GM19035 (cell line): ENCODE data around the gene SETBP1.
A peak's percentile ranks its signal among the peaks of the same experiment; 100 is the strongest.

ENCODE experiments used
- ATAC-seq: cut with Tn5 transposase; IDR thresholded peaks from one replicate; pipeline ENCODE4 v1.9.1; 2021; ENCODE audit not compliant: unreplicated experiment

SETBP1 gene

DNA sequence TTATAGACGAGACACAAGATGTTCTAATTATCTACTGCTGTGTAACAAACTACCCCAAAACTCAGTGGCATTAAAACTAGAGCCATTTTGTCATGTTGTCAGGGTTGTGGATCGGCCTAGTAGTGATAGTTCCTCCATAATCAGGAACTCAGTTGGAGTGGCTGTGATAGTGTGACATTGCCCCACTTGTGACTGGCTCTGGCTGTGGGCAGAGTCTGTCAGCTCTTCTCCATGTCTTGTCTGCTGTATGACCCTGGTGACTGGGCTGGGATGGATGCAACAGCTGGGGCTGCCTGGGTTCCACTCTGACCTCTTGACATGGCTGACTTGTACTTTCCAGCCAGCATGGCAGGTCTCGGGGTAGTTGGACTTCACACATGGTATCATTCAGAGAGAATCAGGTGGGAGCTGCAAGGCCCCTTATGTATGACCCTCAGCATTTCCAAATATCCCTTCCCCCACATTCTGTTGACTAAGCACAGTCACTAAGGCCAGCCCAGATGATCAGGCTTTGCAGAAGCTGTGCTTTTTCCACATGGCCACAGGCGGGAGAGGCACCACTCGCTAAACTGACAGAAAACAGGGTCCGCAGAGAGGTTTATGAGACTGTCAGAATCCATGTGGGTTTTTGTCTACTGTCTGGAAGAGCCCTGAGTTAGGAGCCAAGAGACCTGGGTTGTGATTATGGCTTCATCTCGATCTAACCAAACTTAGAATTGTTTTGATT lies 50.3 kb downstream of the SETBP1 start:
- ATAC-seq = no peak

DNA sequence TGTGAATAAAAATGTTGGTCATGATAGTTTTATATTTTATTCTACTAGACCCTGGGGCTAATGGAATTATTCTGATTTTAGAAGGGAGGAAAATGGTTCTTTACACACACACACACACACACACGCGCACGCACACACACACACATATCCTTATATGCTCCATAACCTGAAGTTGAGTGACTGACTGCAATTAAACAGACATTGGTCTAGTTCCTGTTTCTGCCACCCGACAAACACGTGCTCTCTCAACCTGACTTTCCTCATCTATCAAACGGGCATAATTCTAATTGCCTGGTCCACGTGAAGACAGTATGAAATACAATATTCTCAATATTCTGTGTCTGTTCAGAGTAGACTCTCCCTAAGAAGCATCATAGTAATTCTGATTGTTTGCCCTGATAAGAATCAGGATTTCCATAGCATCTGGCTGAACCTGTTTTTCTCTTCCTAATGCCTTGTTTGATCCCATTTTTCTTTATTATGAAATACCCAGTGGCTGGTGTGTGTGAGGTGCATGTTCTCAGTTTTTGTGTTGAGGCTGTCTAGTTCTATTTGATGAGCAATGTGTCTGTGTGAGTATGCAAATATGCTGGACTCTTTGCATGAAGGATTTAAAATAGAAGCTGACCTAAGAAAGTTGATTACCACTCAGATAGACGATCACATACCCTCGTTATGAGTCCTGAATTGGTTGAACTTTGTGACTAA lies 51.0 kb downstream of the SETBP1 start:
- ATAC-seq = peak; percentile 63

DNA sequence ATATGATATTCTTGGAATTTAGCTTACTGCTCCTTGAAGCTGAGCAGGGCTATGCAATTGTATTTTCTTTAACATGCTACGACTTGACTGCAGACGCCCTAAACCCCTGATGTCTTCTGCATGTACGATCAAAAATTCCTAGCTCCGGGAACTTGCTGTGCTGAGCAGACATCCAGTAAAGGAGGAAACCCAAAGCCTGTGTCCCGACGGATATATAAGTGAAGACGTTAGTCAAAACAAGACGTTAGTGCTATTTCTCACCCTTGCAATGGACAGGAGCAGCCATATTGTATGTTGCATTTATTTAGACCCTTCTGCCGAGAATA lies 51.5 kb downstream of the SETBP1 start:
- ATAC-seq = no peak

DNA sequence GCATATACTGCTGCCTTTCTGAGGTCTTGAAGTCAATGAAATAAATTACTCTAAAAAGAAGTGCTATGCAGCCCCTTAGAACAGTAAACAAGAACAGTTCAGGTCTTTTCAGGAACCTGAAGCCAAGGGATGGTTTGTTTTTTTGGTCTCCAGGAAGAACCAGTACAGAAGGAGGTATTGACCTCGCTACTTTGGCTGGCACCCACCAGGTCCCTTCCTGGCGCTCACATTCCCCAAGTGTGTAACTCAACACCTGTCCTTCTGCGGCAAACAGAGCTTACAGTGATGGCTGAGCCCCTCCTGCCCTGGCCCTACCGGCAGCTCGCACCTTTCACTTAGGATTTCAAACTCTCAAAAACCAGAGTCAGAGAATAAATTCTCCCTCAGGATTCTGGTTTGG lies 51.9 kb downstream of the SETBP1 start:
- ATAC-seq = no peak

DNA sequence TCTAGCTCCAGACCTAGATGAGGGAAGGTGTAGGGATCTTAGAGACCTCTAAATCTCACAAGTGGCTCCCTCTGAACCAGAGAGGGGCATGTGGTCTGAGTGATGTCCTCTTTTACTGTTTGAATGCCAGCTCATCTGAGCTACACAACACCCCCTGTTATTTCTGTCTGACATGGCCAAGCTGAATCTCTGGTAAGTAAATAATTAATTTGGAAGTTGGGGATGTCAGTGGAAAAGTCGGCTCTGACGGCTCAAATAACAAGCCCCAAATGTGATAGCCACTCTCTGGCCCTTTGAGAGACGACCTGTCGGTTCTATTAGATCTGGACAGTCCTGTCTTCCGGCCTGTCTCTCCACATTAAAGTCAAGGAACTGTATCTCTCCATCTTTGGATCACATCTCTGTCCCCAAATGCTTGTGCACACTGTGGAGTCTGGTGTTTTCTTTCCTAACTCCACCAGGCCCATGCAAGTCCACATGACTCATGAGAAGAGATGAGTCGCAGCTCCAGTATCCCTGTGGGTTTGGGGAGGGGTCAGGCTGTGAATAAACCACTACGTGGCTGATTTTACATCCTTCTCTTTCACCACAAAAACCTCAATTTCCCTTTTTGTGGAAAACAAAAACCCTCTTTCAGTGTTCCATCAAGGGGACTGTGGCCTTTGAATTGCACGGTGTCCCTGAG lies 52.5 kb downstream of the SETBP1 start:
- no peak for ATAC-seq

DNA sequence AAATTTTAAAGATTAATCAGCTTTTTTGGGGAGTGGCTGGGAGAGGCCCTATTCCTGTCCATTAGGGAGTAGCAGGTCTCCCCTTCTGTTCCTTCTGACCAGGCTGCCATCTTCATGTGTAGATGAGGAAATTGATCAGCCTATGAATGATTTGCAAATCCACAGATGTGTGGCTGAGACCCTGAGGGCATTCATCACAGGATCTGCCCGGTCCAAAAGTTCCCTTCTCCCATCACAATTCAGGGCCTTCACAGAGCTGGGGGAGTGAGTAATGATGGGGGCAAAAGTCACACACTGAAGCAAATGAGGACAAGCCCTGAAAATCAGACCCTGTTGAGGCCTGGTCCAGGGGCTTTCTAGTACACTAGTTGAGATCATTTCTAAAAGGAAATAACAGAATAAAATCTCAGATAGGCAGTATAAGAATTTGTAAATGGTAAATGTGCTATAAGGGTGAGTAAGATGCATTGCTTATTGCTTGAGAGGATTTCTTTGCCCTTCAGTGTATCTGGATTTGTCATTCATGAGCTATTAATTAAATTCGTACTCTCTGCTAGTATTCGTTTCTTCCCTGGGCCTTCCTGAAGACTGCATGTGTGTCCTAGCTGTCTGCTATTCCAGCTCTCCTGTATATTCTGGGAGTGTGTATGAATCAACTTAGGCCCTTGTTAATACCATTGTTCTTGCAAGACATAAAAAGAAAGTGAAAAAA lies 53.2 kb downstream of the SETBP1 start:
- ATAC-seq = no peak

DNA sequence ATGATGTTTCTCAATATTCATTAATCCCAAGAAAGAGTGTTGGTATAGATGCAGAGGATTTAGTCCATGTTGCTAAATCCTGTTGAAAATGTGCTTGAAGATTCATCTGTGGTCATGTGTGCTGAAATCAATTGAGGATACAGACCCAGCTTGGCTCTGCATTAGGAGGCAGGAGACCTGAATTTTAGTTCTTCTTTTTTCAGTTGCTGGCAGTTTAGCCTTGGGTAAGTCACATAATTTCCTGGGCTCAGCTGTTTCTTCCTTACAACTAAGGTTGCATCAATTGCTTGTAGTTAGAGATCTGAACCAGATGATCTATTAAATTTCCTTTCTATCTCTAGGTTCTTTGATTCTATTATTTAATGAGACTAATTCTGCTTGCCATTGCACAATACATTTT lies 54.4 kb downstream of the SETBP1 start:
- ATAC-seq = no peak

DNA sequence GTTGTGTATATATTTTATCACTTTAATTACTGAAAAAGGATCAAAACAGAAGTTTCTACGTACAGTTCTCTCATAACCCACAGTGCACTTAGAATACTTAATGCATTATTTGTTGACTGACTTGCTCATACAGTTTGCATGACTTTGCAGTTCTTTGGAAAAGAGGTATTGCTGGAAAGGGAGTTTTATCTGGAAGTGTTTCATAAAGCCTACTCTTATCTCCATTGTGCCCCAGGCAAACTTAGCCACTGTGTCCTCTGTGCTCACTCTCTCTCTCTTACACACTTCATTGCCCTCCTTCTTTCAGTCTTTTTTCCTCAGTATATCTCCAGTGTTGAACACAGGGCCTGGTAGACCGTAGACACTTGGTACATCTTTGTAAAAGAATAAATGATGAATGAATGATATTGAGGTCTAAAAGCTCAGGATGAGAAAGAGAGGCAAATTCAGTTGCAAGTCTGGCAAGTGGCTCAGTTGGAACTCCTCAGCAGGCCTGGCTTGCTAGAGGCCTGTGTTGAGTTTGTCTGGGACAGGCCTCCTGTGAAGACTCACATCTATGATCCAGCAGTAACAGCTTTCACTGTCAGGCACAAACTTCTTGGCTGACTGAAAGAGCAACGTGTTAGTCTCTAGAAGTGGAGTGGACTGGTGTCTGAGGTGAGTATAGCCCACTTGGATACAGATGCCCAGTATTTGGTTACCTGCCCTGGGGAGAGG lies 56.1 kb downstream of the SETBP1 start:
- ATAC-seq = no peak

DNA sequence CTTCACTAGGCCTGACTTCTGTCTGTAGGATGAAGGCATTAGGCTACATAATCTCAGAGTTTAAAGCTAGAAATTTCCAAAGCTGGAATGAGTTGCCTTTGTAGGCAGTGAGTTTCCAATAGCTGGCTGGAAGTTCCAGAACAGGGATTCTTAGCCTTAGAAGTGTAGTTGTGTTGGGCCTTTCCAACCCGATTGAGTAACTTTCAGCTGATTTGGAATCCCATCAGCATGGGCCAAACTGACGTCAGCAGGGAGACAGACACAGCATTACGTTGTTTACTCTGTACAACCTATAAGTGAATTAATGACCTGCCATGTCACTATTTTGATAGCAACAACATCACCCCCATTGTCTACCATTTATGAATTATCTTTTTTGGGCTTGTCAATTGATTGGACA lies 56.9 kb downstream of the SETBP1 start:
- no peak for ATAC-seq

DNA sequence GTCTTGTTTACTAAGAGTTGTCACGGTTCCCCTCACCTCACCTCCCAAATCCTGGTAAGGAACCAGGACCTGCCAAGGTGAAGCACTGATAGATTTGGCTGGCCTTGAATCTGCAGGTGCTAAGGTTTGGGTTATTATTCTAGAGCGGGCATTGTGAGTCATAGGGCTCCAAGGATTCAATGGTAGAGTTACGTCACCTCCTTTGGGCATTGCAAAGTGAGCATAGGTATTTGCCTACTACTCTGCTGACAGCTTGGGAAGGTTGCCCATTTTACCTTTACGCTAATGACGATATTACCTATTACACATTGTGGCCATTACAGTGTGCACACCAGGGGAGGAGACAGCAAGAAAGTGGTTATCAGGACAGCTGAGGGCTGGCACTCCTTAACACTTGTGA lies 59.3 kb downstream of the SETBP1 start:
- ATAC-seq = no peak

DNA sequence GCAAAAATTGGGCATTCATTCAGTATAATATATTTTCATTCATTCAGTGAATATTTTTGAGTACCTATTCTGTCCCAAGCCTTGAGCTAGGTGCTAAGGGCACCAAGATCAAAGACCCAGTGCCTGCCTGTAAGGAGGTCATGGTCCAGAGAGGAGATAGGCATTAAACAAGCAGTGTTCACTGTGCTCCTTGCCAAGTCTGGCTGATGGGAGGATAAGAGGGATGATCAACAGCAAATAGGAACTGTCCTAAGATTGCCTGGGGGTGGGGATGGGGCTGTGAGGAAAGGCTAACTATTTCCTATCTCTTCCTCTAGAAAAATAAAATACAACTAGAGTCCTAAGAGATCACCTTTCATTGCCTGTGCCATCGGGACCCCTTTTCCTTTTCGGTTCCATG lies 60.4 kb downstream of the SETBP1 start:
- no peak for ATAC-seq

DNA sequence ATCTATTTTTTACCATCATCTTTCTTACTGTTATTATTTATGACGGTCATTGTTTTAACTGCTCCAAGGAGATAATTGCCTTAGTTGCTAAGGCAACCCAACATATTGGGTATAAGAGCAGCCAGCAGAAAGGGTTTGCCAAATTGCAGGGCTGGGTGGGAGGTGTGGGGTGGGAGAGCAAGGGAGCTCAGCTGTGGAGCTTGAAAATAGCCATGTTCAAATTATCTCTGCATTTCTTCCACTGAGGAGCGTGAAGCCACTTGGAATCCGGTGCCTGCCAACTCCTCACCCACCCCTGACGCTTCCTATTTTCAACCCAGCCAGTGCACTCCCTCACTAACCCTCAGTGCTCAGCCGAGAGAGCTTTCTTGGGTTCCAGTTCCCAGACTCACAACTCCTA lies 60.8 kb downstream of the SETBP1 start:
- no peak for ATAC-seq

DNA sequence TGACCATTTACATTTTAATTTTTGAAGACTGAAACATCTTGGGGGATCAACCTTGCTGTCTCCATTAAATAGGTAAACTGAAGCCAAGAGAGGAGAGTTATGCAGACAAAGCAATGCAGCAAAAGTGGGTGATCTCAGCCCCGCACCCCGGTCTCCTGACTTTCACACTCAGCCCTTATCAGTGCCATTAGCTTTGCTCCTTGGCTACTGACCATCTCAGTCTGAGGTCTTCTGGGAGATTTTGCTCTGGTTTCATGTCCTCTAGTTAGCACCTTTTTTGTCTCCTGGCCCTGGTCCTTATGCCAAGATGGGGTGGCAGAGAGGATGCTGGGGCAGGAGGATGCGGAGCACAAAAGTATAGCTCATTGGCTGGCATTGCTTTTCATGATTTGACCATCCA lies 61.4 kb downstream of the SETBP1 start:
- ATAC-seq = no peak

DNA sequence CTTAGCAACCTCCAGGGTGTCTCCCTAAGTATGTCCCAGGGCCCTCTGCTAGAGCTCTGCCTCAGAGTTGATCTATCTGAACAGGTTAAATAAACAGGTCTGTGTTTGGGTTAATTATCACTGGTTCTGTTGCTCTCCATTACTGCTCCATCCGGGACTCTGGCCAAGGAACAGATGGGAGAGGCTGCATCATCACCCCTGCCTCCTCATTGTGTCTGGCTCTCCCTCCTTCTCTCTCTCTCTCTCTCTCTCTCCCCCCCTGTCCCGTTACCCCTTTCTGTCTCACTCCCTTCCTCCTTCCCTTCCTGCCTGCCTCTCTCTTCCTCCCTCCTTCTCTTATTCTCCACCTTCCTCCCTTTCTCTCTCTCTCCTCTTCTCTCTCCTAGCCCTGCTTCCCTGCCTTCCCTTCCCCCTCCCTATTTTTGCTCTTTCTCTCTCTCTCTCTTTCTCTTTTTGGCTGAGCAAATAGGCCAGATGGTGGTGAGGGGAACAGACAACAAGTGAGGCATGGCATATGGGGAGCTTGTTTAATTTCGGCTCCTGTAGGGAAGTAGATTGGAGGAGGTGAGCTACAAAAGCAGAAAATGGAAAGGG lies 62.1 kb downstream of the SETBP1 start:
- ATAC-seq = no peak

DNA sequence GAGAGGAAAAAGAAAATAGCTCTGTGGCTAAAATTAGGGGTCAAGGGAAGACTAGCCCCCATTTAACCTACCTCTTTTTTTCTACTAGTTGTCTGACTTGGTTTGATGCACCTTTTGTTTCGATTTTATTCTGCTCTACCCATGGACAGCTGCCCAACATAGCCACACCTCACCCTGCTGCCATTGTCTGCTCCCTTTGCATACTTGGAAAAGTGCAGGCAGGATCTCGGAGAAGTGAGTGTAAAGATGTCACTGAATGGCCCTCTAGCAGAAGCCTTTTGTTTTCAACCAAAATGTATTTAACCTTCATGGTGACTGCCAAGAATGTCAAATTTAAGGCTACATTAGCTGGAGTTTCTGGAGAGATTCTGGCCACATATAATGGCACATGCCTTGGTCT lies 62.9 kb downstream of the SETBP1 start:
- ATAC-seq = no peak

DNA sequence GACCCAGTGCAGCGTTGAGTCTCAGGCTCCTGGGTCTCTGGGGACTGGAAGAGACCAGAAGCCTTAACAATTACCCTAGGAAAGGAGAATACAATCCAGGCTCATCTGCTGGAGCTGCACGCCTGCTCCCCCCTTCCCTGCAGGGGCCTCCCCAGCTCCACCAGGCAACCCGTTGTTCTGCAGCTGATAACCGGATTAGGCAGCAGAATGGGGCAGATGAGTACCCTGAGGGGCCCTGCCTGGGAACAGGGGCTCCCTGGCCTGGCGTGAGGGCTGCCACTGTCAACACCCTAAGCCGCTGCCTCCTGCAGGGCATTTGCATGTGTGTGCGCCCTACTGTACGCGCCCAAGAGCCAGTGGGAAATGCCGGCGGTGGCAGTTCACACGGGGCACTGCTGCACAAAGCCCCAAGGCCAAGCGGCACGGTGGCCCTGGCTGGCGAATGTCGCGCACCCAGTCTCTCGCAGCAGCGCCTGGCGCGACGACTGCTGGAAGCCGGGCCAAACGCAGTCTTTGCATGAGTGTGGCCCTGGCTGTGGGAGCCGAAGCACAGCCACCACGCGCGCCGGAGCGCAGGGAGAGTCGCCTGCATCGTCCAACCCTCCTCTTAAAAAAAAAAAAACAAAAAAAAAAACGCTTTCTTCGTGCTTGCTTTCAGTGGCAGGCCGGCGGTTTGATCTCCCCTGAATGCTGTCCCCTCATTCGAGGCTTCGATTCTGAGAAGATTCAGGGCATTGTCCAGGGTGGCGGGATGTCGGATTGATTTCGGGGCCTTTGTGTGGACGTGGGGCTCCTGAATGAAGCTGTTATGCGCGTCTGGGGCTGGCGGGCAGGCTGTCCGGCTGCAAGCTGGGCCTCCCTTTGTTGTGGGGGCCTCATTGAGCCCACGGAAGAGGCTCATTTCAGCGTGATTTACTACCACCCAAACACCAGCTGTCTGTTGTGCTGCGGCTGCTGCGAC lies 63.8 kb downstream of the SETBP1 start:
- ATAC-seq = no peak

DNA sequence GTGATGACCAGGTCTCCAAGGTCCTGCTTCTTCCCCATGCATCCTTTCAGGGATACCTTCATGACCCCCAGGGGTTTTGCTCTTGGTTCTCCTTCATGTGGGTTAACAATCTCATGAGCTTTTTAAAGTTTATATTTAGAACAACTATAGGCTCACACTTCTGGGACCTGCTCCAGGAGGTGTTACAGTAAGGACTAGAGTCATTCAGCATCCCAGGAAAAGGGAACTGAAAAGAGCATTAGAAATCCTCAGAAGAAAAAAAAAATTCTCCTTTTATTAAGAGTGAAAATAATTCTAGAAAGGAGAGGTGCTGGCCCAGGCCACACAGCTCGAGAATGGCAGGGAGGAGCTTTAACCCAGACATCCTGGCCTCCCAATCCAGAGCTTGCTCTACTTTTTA lies 66.5 kb downstream of the SETBP1 start:
- no peak for ATAC-seq

DNA sequence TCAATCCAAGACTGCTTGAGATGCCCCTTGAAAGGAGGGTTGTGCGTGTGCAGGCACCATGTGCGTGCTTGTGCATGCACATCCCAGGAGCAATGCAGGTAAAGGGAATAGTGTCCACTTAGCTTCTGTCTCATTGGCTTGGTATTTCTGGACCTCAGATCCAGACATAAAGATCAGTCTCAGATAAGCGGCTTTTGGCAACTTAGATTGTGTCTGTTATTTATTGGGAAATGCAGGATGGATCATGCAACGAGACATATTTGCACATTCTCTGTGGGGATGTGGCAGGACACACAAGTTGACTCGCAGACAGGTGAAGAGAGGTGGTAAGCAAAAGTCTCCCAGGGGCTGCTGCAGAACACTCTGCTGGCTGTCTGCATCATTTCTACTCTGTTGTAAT lies 67.9 kb downstream of the SETBP1 start:
- ATAC-seq = no peak

DNA sequence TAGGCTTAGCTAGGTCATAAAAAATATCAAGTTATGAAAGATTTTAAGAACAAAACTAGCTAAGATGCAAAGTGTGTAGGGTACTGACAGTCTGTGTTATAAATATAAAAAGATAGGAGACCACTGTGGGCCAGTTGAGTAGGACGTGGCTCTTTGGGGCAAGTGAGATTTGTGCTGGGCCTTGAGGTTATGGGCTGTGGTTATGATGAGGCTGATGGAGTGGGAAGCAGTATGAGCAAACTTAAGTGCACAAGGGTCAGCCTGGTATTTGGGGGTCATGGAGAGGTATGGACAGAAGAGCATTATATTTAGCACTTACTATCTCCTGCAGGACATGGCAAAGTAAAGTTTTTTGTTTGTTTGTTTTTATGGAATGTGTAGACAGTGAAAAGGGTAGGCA lies 70.1 kb downstream of the SETBP1 start:
- ATAC-seq = no peak

DNA sequence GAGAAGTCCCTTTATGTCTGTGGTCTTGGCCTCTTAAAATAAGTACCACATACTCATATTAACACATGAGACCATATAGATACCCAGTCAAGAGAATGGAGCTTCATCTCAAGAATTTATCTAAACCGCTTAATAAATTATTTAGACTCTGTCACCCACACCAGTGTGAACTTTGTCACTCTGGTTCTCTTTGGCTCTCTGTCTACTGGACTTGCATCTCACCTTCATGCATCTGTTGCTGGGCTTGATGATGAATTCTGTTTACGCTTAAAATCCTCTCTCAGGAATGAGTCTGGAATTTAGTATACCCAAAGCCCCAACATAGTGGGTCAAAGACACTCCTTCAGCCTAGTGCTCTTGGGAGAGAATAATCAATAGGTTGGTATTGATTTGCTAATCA lies 73.9 kb downstream of the SETBP1 start:
- ATAC-seq = no peak
